Left ventricle myocardium superior (tissue), 1 donor: ENCODE results near the gene RAD17. TPM values are rescaled to one million over a fixed set of nuclear protein-coding genes. Genes with fewer than 3 reads are reported as not detected.
"Not testable (repeated sequence)": the region's sequence is repeated elsewhere in the genome, so short reads cannot be mapped to it uniquely, and the experiment has no call there.

Experiments used
- ATAC-seq: fragments of 200-7000 bp; cut with Tn5 transposase; one replicate; pipeline ENCODE4 v1.9.1; 2020; ENCODE audit warnings: mild to moderate bottlenecking, moderate library complexity
- DNase-seq: peaks from one replicate; pipeline ENCODE4 v3.0.0-alpha.2; 2020
- intact Hi-C: fragments of 100-400 bp; cut with micrococcal nuclease; formaldehyde crosslinking; loops from one replicate; pipeline ENCODE4 v1.11.0; 2022
- total RNA-seq: library from RNA; stranded (reverse); fragmentation: NEBNext Ultra II Directional; extraction: Animal tissue kit (Norgen Biotek cat#: 25700); gene quantifications from one replicate; pipeline ENCODE4 v1.2.1, GENCODE V29; 2021
- donor health status: DM: no; HTN: yes; CAD: no; lungs with severe emphysema.

RAD17 gene
- total RNA-seq, 1 donor from 2014 or later = 18.3 TPM

DNA sequence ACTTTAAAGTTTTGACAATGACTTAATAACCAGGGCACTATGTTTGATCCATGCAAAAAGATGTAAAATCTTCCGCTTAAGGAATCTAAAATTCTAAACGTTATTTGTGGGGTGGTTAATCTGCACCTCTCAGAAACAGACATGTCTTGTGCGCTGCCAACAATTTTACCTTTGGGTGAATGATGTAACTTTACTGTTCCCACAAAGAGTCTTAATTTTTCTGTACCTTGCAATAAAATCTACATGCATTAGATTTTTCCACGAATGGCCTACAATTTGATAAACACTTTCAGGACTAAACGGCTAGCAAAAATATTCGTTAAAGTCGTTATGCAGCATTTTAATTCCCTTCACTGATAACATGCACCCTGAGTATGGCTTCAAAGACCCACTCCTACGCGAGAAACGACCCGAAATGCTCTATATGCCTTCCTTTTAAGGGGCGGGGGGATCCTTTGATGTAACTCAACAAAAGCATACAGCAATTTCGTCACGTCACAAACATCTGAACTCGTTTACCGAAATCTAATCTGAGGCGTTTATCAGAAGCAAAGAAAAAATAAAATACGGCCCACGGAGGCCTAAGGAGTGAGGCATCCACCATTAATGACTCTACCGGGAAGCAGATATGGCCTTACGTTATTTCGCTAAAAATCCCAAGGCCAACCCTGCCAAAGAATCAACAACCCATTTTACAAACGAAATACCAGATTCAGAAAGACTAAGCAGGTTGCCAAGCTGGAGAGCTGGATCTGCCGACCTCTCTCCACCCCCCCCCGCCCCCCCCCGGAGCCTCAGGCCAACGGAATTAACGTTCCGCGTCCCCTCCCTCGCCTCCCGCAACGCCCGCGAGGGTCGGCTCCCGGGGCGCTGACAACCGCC is 919 bp upstream of the RAD17 start:
- ATAC-seq = peak; percentile 59
- no peak for DNase-seq
- intact Hi-C loops = no loop called here

DNA sequence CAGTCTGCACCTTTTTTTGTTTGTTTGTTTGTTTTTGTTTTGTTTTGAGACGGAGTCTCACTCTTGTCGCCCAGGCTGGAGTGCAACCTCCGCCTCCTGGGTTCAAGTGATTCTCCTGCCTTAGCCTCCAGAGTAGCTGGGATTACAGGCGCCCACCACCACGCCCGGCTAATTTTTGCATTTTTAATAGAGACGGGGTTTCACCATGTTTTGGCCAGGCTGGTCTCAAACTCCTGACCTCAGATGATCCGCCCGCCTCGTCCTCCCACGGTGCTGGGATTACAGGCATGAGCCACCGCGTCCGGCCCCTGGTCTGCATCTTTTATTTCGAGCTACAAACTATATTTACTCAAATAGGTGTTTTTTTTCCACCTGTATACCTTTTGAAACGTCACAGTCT is 717 bp downstream of the RAD17 start:
- intact Hi-C loops, DNase-seq, ATAC-seq: not testable (repeated sequence)

DNA sequence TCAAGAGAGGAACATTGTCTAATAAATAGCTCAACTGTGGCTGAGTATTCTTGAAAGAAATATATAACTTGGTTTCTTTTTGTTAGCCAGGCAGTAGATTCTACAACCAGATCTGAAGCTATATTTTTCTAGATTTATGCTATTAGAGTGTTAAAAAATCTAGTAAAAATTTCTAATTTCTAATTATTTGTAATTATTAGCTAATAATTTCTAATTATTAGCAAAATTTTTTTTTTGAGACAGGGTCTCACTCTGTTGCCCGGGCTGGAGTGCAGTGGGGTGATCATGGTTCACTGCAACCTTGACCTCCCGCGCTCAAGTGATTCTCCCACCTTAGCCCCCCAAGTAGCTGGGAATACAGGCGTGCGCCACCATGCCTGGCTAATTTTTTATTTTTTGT is 2.8 kb downstream of the RAD17 start:
- ATAC-seq = no peak
- no peak for DNase-seq
- intact Hi-C loops = no loop called here

DNA sequence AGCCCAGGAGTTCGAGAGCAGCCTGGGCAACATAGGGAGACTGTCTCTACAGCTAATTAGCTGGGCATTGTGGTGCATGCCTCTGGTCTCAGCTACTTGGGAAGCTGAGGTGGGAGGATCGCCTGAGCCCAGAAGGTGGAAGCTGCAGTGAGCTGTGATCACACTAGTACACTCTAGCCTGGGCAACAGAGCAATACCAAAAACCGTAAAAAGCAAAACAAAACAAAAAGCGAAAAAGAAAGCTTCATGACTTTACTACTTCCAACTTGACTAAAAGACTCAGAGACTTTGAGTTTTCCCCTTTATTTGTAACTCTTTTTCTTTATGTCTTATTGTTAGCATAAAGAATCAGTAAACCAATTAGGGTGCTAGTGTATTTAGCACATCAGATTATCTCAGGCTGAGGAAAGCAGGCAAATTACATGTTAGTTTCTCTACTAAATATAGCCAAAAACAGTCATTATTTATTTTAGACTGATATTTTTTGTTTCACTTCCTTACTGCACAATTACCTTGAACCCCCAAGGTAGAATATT is 5.4 kb downstream of the RAD17 start:
- intact Hi-C loops = no loop called here
- DNase-seq = no peak
- ATAC-seq = no peak

DNA sequence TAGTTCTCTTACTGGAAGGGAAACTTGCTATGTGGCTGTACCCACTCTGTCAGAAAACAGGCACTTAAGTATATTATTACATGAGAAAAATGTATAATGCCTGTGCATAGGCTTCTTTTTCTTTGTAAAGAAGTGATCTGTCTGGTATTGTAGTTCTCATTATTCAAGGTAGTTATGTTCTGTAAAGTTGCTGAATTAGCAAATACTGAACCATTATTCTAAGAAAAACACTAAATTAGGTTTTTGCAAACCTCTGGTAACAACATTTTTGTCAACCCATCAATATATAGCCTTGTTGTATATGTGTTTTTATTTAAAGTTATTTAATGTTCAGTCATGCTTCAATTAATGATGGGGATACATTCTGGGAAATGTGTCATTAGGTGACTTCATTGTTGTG is 8.8 kb downstream of the RAD17 start:
- no peak for ATAC-seq
- intact Hi-C loops = no loop called here
- no peak for DNase-seq

DNA sequence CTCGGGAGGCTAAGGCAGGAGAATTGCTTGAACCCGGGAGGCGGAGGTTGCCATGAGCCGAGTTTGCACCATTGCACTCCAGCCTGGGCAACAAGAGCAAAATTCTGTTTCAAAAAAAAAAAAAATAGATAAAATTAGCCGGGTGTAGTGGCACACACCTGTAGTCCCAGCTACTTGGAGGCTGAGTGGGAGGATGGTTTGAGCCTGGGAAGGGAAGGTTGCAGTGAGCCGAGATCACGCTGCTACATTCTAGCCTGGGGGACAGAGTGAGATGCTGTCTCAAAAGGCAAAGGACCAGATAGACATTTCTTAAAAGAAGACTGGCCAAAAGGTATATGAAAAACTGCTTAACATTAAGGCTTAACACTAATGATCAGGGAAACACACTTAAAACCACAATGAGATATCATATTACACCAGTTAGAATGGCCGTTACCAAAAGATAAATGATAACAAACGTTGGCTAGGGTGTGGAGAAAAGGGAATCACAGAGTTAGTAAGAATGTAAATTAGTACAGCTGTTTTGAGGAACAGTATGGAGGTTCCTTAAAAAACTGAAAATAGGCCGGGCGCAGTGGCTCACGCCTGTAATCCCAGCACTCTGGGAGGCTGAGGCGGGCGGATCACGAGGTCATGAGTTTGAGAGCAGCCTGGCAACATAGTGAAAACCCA is 35.2 kb downstream of the RAD17 start:
- DNase-seq (no peak), ATAC-seq (no peak)
- intact Hi-C loops = no loop called here

DNA sequence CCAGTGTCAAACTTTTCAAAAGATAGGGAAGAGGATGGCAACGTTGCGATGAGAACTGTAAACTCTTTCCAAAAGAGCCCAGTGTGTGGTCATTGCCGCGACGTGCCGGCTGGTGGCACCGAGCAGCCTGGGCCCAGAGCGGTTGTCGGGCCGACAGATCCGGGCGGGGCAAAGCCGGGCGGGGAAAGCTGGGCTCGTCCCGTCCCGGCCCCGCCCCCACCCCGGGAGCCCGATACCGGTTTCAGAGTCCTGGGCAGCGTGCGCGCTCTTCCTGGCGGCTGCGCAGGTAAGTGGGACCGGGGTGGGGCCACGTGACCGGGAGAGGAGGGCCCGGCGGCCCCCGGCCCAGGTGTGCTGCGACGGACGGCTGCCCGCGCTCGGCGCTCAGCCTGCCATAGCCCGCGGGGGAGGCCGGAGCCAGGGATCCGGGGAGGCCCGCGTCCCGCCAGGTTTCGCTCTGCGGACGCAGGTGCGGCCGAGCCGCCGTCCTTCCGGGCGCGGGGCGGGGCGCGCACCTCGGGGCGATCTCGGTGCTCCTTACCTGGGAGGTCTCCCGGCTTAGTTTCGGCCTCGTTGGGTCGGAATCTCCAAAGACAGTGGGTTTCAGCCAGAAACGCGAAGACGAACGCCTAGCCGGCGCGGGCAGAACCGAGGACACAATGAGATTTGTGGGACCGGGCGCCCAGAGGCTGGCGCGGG is 45.4 kb downstream of the RAD17 start, which contains the start of gene MARVELD2:
Gene MARVELD2 (plus strand): TSS at position 232 of the 699 bp plus-strand sequence. CDS start 4,270 bp downstream, outside the sequence.
- intact Hi-C loops = no loop called here
- ATAC-seq (peak; percentile 98), DNase-seq (peak; percentile 80)

DNA sequence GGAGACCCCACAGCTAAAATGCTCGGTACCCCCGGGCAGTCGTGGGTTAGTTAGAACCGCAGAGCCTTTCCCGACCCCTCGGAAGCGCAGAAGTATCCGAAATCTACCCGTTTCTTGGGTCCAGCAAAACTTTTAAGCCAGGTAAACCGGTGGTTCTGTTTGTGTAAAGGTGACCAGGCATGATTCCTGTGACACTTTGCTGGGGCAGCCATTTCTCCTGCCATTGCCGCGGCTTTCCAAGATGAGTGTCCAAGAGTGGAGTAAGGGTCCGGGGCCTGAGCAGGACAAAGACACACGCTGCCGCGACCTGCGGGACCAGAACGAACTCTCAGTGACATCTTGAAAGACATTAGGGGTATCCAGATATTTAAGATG is 46.0 kb downstream of the RAD17 start:
- intact Hi-C loops = no loop called here
- no peak for DNase-seq
- ATAC-seq = no peak

DNA sequence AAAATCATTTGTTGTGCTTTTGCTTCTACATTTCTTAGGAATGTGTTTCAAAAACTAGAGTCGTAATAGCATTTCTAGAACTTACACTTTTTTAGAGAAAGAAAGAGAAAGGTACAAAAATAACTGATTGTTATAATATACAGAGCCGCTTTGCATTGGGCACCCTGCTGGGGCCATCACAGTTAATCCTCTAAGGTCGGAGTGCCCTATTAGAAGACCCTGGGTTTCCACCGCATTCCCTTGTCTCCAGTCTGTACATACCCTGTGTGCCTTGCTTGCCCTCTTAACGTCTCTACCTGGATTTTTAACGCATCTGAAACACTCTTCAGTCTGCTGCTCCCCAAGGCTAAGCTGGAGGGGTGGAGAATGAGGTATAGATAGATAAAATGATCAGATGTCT is 46.6 kb downstream of the RAD17 start:
- DNase-seq (no peak), ATAC-seq (no peak)
- intact Hi-C loops = no loop called here

DNA sequence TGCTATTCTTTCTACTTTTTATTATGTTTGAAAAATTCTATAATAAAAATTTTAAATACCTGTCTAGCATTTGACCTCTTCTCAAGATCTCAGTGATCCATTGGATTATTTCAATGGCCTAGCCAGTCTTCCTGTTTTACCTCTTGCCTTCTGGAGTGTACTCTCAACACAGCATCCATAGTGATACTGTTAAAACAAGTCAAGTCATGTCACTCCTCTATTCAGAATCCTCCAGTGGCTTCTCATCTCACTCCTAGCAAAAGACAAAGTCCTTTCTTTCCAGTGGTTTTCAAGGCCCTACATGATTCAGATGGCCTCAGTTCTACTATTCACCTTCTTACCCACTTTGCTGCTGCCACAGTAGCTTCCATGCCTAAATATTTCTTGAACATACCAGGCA is 47.1 kb downstream of the RAD17 start:
- intact Hi-C loops = no loop called here
- ATAC-seq (no peak), DNase-seq (no peak)

DNA sequence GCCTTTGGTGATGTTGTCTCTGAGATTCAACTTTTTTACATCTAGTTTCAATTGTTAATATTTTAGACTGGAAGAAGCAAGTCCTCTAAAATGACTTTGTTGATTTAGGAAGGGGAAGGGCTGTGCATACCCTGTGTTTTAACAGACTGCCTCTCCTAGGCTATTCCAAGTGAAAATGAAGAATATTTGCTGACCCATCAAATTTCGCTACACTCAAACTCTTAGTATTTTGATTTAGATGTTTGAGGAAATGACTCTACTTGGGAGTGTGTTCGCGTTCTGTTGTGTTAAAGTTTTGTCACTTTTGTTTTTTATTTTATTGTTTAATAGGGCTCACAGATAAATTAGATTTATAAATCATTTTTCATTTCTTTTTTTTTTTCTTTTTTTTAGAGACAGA is 48.9 kb downstream of the RAD17 start:
- intact Hi-C loops = no loop called here
- ATAC-seq (no peak), DNase-seq (no peak)

DNA sequence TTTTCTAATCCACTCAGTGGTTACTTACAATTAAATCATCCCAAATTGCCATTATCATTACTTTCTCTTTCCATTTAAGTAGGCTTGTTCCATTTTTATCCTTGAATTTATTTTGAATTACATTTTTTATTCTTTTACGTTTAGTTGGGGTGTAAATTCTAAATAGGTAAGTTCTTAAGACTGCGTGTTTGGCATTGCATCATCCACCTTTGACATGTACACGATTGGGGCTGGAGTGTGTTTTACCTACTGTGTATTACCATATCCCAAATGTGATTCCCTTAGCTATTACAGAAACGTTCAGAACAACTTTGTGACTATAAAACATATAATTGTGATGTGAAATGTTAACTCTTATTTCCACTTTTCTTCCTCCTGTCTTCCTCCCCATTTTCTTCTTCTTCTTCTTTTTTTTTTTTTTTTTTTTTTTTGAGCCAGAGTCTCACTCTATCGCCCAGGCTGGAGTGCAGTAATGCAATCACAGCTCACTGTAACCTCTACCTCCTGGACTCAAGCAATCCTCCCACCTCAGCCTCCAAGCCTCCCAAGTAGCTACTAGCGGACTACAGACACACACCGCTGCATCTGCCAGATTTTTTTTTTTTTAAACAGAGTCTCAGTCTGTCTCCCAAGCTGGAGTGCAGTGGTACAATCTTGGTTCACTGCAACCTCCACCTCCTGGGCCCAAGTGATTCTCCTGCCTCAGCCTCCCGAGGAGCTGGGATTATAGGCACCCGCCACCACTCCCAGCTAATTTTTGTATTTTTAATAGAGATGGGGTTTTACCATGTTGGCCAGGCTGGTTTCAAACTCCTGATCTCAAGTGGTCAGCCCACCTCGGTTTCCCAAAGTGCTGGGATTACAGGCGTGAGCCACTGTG is 62.0 kb downstream of the RAD17 start:
- ATAC-seq (no peak), DNase-seq (no peak)
- intact Hi-C loops = no loop called here

DNA sequence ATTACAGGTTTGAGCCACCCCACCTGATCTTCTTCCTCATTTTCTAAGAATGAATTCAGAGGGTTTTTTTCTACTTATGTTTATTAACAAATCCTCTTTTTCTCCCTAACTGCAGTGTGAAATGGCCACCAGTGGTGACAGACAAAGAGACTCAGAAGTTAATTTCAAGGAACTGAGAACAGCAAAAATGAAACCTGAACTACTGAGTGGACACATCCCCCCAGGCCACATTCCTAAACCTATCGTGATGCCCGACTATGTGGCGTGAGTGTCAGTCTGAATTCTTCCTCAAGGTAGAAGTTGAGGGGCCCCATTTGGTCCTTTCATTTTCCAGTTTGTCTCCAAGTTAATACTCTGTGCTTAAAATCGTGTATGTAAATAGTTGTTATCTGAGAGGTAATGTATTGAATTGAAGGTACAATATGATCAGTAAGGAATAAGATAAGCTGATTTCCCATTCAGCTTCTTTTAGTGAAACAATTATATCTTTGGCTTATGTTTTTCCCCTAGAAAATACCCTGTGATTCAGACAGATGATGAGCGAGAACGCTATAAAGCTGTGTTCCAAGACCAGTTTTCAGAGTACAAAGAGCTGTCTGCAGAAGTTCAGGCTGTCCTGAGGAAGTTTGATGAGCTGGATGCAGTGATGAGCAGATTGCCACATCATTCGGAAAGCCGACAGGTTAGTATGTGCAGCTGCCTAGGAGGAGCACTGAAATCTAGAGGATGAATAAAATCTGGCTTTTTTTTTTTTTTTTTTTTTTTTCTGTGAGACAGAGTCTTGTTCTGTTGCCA is 63.0 kb downstream of the RAD17 start:
- DNase-seq (no peak), ATAC-seq (no peak)
- intact Hi-C loops = no loop called here

DNA sequence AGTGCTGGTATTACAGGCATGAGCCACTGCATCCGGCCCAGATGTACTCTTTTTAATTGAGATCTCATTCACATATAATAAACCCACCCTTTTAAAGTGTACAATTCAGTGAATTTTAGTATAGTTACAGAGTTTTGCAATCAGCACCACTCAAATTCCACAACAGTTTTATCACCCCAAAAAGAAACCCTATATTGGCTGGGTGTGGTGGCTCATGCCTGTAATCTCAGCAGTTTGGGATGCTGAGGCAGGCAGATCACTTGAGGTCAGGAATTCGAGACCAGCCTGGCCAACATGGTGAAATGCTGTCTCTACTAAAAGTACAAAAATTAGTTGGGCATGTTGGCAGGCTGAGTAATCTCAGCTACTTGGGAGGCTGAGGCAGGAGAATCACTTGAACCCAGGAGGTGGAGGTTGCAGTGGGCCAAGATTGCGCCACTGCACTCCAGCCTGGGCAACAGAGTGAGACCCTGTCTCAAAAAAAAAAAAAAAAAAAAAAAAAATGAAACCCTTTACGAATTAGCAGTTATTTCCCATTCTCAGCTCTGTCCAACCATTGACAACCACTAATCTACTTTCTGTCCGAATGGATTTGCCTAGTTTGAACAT is 65.8 kb downstream of the RAD17 start:
- DNase-seq, intact Hi-C loops, ATAC-seq: not testable (repeated sequence)

DNA sequence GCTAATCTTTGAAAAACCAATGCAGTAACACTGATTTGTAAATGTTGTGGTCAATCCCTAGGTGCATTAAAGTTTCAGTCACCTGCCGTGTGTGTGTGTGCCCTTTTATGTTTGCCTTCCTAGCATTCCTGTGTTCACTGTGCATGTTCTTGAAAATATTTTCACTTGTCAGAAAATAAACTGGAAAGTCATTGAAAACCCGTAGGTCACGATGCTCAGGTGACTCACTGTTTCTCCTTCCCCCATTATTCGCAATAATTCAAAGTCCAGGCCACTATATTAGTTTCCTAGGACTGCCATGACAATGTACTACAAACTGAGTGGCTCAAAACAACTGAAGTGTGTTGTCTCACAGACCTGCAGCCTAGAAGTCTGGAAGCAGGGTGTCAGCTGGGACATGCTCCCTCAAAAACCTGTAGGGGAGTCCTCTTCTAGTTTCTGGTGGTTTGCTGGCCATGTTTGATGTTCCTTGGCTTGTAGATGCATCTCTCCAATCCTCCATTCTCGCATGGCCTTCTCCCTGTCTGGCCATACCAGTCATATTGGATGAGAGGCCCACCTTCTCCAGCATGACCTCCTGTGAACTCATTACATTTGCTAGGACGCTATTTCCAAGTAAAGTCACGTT is 74.6 kb downstream of the RAD17 start:
- no peak for ATAC-seq
- no peak for DNase-seq
- intact Hi-C loops = no loop called here

DNA sequence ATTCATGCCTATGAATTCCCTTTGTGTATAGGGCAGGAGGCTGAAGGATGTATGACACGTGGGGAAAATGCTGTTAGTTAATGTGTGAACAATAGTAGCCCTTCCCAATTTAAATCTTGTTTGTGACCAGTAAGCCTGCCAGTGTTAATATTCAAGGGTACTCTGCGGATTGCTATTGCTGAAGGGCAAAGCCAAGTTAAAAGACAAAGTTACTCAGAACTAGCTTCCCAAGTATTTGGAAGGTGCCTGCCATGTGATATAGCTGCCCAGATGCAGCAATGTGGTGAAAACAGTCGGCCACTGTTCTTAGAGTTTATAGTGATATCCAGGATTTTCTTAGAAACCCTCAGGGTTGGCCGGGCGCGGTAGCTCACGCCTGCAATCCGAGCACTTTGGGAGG is 79.9 kb downstream of the RAD17 start:
- DNase-seq = no peak
- intact Hi-C loops = no loop called here
- no peak for ATAC-seq

DNA sequence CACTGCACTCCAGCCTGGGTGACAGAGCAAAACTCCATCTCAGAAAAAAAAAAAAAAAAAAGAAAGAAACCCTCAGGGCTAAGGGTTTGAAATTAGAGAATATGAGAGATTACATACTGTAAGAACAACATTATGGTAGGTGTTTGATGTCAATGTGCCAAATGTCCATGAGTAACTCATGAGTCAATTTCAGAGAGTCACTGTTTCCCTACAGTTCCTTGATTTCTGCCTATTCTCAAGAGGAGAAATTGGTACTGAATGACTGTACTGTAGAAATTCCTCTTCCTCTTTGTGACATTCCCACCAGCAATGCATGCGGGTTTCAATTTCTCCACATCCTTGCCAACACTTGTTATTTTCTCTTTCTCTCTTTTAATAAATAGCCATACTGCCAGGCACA is 80.5 kb downstream of the RAD17 start:
- intact Hi-C loops = no loop called here
- DNase-seq = no peak
- ATAC-seq = no peak
